Omental fat pad (tissue), 4 donors: Measurements from ENCODE around the gene CASK. TPM values are rescaled to one million over a fixed set of nuclear protein-coding genes. Genes with fewer than 3 reads are reported as not detected.

Experiments
- ATAC-seq: fragments of 150-250 bp; one replicate; pipeline ENCODE4 v1.9.1; 2016; ENCODE audit warnings: mild to moderate bottlenecking, moderate library complexity; ENCODE audit not compliant: low FRiP score
- DNase-seq: peaks from one replicate; pipeline ENCODE4 v3.0.0-alpha.2; 2019; ENCODE audit warnings: low spot score
- total RNA-seq, 4 donors: library from RNA; depleted of rRNA; stranded (reverse); fragments of >200 nt; gene quantifications; one replicate each; pipeline ENCODE4 v1.1.0, GENCODE V29; 2016
- TF ChIP-seq, protein P1 (sequence below), 3 donors: fragments of 450-650 bp; IDR thresholded peaks; one replicate each; pipeline ENCODE4 v1.5.1; 2016 to 2017; ENCODE audit warnings: antibody characterized with exemption in 3 of 3, mild to moderate bottlenecking in 3 of 3, moderate library complexity in 2 of 3

Gene CASK
- total RNA-seq, 4 donors from 2014 or later: 26.8 to 42.4 (median 32.9) TPM

DNA sequence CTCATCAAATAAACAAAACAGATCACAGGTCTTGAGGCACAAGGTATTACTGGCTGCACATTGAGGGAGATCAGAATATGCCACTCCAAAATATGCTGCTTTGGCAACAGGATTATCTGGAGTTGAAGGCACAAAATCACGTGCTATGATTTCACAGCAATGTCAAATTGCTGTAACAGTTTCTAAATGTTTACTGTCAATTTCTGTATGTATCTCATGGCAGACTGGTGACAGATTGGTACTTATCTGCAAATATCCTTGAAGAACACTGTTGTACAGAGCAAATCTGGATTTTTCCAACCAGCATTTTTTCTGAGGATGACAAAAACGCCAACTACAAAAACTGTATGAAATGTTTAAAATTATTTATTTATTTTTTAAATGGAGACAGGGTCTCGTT, 172.6 kb downstream of the CASK start:
- no peak for ATAC-seq
- TF ChIP-seq, protein P1, sequence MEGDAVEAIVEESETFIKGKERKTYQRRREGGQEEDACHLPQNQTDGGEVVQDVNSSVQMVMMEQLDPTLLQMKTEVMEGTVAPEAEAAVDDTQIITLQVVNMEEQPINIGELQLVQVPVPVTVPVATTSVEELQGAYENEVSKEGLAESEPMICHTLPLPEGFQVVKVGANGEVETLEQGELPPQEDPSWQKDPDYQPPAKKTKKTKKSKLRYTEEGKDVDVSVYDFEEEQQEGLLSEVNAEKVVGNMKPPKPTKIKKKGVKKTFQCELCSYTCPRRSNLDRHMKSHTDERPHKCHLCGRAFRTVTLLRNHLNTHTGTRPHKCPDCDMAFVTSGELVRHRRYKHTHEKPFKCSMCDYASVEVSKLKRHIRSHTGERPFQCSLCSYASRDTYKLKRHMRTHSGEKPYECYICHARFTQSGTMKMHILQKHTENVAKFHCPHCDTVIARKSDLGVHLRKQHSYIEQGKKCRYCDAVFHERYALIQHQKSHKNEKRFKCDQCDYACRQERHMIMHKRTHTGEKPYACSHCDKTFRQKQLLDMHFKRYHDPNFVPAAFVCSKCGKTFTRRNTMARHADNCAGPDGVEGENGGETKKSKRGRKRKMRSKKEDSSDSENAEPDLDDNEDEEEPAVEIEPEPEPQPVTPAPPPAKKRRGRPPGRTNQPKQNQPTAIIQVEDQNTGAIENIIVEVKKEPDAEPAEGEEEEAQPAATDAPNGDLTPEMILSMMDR (IDR thresholded peaks at IDR 0.05): no peak
- DNase-seq: no peak

DNA sequence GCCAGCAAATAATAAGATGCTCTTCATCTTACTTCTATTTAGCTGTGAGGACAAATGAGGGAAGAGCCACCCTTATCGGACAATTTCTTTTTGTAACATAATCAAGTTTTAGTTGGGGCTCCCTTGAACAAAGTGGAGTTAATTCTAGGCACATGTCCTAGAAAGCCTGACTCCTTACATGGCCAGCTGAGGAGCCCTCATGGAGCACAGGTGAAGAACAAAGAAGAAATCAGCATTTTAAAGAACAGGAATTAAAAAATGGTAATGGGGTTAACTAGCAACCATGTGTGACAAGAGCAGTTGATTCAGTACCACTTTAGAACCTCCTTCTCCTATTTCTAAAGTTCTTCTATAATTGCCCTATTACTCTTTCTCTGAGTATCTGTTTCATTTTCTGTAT, 183.5 kb downstream of the CASK start:
- TF ChIP-seq, protein P1 (IDR thresholded peaks at IDR 0.05): no peak
- ATAC-seq (no peak), DNase-seq (no peak)

DNA sequence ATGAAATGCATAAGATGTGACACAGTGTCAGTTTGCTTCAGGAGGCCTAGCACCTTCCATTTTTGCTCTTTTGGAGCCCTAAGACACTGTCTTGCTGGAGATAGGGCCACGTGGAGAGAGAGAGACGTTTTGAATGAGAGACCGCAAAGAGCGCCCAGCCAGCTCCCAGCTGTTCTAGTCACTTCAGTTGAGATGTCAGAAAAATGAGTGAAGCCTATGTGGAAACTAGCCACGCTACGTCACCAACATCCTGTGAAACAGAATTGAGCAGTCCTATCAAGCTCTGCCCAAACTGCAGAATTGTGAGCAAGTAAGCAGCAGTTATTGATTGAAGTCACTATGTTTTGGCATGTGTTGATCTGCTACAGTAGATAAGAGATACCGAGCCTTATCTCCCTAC, 186.3 kb downstream of the CASK start:
- no peak for DNase-seq
- no peak for ATAC-seq
- TF ChIP-seq, protein P1 (IDR thresholded peaks at IDR 0.05): no peak

DNA sequence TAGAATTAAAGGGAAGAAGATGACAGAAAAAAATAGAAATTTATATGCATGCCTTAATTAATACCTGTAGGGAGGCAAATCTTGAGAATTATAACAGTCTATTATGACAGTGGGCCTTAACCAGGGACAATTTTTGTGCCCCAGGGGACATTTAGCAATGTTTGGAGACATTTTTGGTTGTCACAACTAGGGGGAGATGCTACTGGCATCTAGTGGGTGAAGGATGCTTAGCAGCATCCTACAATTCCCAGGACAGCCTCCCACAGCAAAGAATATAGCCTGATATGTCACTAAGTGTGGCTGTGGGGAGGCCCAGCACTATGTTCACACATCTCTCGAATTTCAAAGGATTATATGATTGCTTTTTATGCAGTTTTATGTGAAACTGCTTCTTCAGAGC, 188.8 kb downstream of the CASK start:
- no peak for DNase-seq
- TF ChIP-seq, protein P1 (IDR thresholded peaks at IDR 0.05): no peak
- no peak for ATAC-seq

DNA sequence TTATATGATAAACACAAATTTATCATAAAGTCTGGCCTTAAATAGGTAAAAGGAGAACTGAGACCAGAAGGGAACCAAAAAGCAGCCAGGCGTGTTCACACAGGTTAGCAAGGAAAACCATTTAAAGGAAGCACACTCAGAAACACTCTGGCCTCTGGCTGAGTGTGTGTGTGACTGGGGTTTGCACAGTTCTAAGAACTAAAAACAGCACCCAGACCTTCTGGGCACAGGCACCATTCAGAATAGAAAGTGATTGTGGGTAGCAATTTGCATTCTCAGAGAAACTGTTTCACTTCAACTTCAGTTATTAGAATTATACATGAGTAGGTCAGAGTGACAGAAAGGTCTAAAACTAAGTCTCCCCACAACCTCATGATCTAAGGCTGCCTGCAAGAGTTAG, 189.4 kb downstream of the CASK start:
- DNase-seq (no peak), ATAC-seq (no peak)
- TF ChIP-seq, protein P1 (IDR thresholded peaks at IDR 0.05): no peak

DNA sequence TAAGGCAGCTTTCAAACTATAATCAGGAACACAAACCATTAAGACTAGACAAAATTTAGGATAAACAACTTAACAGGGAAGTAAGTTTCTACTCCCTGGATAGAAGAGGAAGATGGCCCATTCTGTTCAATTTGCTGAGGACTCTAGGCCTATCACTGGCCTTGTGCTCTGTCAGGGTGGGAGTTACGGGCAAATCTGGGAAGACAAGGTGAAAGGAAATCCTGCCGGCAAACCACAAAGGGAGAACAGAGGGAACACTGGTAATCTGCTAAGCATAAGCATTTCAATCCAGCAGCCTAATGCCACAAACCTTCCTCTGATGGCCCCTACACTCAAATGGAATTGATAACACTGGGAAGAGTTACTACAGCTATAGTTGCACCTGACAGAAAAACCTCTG, 191.1 kb downstream of the CASK start:
- TF ChIP-seq, protein P1 (IDR thresholded peaks at IDR 0.05): no peak
- ATAC-seq (no peak), DNase-seq (no peak)

DNA sequence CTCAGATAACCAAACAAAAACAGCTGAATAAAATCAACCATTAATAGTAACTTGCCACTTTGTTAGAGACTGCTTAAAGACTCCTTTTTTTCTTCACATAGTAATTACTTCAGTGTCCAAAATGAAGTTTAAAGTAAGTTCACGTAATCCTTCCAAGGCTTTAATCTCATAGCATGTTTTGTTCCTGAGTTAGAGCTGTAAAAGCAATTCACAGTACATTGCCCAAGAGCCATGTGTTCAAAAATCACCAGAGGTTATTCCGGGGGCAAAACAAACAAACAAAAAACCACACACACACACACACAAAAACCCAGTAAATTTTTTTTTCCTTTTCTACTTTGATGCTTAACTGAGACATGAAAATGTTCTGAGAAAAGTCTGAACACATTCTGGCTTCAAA, 193.3 kb downstream of the CASK start:
- no peak for ATAC-seq
- no peak for DNase-seq
- TF ChIP-seq, protein P1 (IDR thresholded peaks at IDR 0.05): no peak
